OCI-LY7 (cell line): Measurements from ENCODE around the gene CDK11B.
"Not testable (repeated sequence)": the region's sequence is repeated elsewhere in the genome, so short reads cannot be mapped to it uniquely, and the experiment has no call there.

ENCODE experiments used
- EZH2phosphoT487 ChIP-seq: fragments of 200-600 bp; sonication (generic); IDR thresholded peaks from 2 replicates; pipeline ENCODE4 v1.6.1; 2018; ENCODE audit warnings: low read depth, borderline replicate concordance, mild to moderate bottlenecking, mixed run types, antibody characterized with exemption, low read length, moderate library complexity, mixed read lengths
- TF ChIP-seq, protein P1 (sequence below): fragments of 200-600 bp; sonication (generic); conservative IDR thresholded peaks from 2 replicates; pipeline ENCODE4 v1.5.1; 2014; ENCODE audit warnings: mild to moderate bottlenecking, antibody characterized with exemption, low read length, moderate library complexity, mixed read lengths

DNA sequence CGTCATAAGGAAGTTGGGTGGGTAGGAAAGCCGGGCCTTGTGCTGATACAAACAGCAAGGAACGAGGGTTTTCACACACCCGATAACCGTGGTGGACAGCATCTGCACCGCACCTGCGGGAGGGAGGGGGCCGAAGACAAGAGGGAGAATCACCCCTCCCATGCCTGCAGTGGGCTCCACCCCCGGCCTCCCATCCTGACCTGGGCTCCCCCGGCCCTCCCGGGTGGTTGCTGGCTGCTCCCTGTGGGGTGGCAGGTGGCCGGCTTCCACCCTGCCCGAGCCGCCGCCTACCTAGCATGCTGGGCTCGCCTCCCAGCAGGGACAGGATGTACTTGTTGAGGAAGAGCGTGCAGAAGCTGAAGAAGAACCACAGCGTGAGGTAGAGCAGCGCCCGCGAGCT lies 17.3 kb upstream of the CDK11B start:
- TF ChIP-seq, protein P1, sequence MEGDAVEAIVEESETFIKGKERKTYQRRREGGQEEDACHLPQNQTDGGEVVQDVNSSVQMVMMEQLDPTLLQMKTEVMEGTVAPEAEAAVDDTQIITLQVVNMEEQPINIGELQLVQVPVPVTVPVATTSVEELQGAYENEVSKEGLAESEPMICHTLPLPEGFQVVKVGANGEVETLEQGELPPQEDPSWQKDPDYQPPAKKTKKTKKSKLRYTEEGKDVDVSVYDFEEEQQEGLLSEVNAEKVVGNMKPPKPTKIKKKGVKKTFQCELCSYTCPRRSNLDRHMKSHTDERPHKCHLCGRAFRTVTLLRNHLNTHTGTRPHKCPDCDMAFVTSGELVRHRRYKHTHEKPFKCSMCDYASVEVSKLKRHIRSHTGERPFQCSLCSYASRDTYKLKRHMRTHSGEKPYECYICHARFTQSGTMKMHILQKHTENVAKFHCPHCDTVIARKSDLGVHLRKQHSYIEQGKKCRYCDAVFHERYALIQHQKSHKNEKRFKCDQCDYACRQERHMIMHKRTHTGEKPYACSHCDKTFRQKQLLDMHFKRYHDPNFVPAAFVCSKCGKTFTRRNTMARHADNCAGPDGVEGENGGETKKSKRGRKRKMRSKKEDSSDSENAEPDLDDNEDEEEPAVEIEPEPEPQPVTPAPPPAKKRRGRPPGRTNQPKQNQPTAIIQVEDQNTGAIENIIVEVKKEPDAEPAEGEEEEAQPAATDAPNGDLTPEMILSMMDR = not testable (repeated sequence)
- TF ChIP-seq EZH2phosphoT487 = not testable (repeated sequence)
